Large intestine (tissue), 3 donors: Measurements from ENCODE around the gene MOGAT2. TPM values are rescaled to one million over a fixed set of nuclear protein-coding genes. Genes with fewer than 3 reads are reported as not detected.

Experiments
- DNase-seq, 2 donors: peaks; one replicate each; pipeline versions ENCODE4 v3.0.0 to v3.0.0-alpha.2; 2013
- H3K27ac ChIP-seq: one replicate; pipeline ENCODE4 v1.5.1; 2013; ENCODE audit warnings: low read length
- H3K27me3 ChIP-seq: 2 replicates; pipeline ENCODE4 v1.6.1; 2013; ENCODE audit warnings: low read length; ENCODE audit not compliant: control insufficient read depth, insufficient read depth
- H3K36me3 ChIP-seq: 2 replicates; pipeline ENCODE4 v1.6.1; 2013; ENCODE audit warnings: low read length; ENCODE audit not compliant: control insufficient read depth, insufficient read depth
- H3K4me1 ChIP-seq: one replicate; pipeline ENCODE4 v1.6.1; 2013; ENCODE audit warnings: low read length; ENCODE audit not compliant: control insufficient read depth, insufficient read depth
- H3K4me3 ChIP-seq: one replicate; pipeline ENCODE4 v1.5.1; 2013; ENCODE audit warnings: low read length
- H3K9me3 ChIP-seq: one replicate; pipeline ENCODE4 v1.6.1; 2013; ENCODE audit warnings: mild to moderate bottlenecking, low read depth, low read length, moderate library complexity; ENCODE audit not compliant: control insufficient read depth
- WGBS: methylation state at CpG from one replicate; pipeline ENCODE4 v1.1.5; 2013; ENCODE audit warnings: low lambda C conversion rate; ENCODE audit not compliant: insufficient coverage; 5-methylcytosine and 5-hydroxymethylcytosine counted together
- polyA plus RNA-seq: library from polyadenylated mRNA; unstranded; fragments of 120-200 nt; gene quantifications from one replicate; pipeline ENCODE4 v1.2.1, GENCODE V29; 2013

MOGAT2 gene
- polyA plus RNA-seq, 1 donor: 222 TPM

DNA sequence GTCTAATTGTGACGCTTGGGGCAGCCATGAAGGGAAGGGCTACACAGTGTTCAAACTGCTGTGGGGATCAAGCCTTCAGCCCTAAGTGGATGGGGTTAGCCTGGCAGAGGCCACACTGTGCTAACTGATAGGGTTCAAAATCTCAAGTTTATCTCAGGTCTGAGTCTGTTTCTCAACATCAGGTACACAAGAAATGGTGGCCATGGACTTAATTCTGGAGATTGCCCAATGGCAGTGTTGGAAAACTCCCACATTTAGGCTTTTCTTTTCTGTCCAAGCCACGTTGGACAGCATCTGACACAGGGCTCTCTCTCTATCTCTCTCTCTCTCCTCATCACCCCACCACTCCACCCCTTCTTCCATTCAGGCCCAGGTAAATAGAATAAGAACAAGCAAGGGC is 40.0 kb downstream of the MOGAT2 start:
- Histone ChIP-seq H3K36me3 (no peaks in the 10 kb centered on the region), H3K4me1 (peaks cover 17% of the 10 kb centered on the region), H3K27me3 (no peaks in the 10 kb centered on the region), H3K9me3 (no peaks in the 10 kb centered on the region), H3K27ac (no peak overlapping the region), H3K4me3 (no peak overlapping the region)
- WGBS: 67% methylated on average over 1 of the region's 2 CpGs
- DNase-seq: no peak

GRCh38 chr11:75759832-75760231 is 42.2 kb downstream of the MOGAT2 start:
- Histone ChIP-seq H3K9me3 (no peaks in the 10 kb centered on the region), H3K4me3 (no peak overlapping the region), H3K4me1 (peaks cover 25% of the 10 kb centered on the region), H3K27ac (peak overlapping the region; percentile 25), H3K27me3 (no peaks in the 10 kb centered on the region), H3K36me3 (no peaks in the 10 kb centered on the region)
- DNase-seq: no peak
- no CpG with 5 or more reads among the region's 4 CpGs for WGBS

DNA sequence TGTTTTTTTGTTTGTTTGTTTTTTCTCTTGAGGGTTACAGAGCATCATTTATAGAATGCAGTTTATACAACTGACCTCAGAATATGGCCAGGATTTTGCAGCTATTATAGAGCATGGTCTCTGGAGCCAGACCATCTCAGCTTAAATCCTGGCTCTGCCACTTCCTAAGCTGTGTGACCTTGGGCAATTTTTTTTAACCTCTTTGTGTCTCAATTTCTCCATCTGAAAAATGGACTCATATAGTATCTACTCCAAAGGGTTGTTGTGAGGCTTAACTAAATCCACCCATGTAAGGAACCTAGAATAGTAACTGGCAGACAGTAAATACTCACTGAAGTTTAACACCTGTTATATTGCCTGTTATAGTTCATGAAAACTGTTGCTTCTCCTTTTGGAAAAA is 42.6 kb downstream of the MOGAT2 start:
- Histone ChIP-seq H3K27ac (peak overlapping the region; percentile 25), H3K9me3 (no peaks in the 10 kb centered on the region), H3K36me3 (no peaks in the 10 kb centered on the region), H3K4me3 (no peak overlapping the region), H3K4me1 (peaks cover 25% of the 10 kb centered on the region), H3K27me3 (no peaks in the 10 kb centered on the region)
- no peak for DNase-seq

GRCh38 chr11:75760710-75761493 is 43.3 kb downstream of the MOGAT2 start:
- DNase-seq: peak in 1 of 2 donors; percentile 50
- H3K27ac ChIP-seq: peak overlapping the region; percentile 25
- H3K9me3 ChIP-seq: no peaks in the 10 kb centered on the region
- H3K36me3 ChIP-seq: no peaks in the 10 kb centered on the region
- no peak overlapping the region for H3K4me3 ChIP-seq
- WGBS: no CpG with 5 or more reads among the region's 3 CpGs
- H3K4me1 ChIP-seq: peaks cover 25% of the 10 kb centered on the region
- H3K27me3 ChIP-seq: no peaks in the 10 kb centered on the region

GRCh38 chr11:75762158-75762557 is 44.5 kb downstream of the MOGAT2 start:
- H3K4me3 ChIP-seq: no peak overlapping the region
- H3K9me3 ChIP-seq: no peaks in the 10 kb centered on the region
- H3K36me3 ChIP-seq: no peaks in the 10 kb centered on the region
- no peaks in the 10 kb centered on the region for H3K27me3 ChIP-seq
- no peak overlapping the region for H3K27ac ChIP-seq
- no CpG with 5 or more reads among the region's 8 CpGs for WGBS
- DNase-seq: no peak
- H3K4me1 ChIP-seq: peaks cover 27% of the 10 kb centered on the region

- DNase-seq: peak; percentile 41 to 49
- H3K4me1 ChIP-seq: peaks cover 34% of the 10 kb centered on the region
- peaks cover 2% of the 10 kb centered on the region for H3K27me3 ChIP-seq
- no CpG with 5 or more reads among the region's 2 CpGs for WGBS
- H3K27ac ChIP-seq: peak overlapping the region; percentile 39
- no peak overlapping the region for H3K4me3 ChIP-seq
- no peaks in the 10 kb centered on the region for H3K36me3 ChIP-seq
- no peaks in the 10 kb centered on the region for H3K9me3 ChIP-seq
These were observed 45.2 kb downstream of the MOGAT2 start for GRCh38 chr11:75762885-75763284.

GRCh38 chr11:75763846-75764245 is 46.2 kb downstream of the MOGAT2 start:
- Histone ChIP-seq H3K27ac (no peak overlapping the region), H3K4me1 (peaks cover 37% of the 10 kb centered on the region), H3K4me3 (no peak overlapping the region), H3K27me3 (peaks cover 8% of the 10 kb centered on the region), H3K9me3 (no peaks in the 10 kb centered on the region), H3K36me3 (no peaks in the 10 kb centered on the region)
- DNase-seq: no peak
- WGBS: no CpG with 5 or more reads among the region's 3 CpGs

GRCh38 chr11:75765116-75765515 is 47.5 kb downstream of the MOGAT2 start:
- Histone ChIP-seq H3K27ac (no peak overlapping the region), H3K4me3 (no peak overlapping the region), H3K36me3 (no peaks in the 10 kb centered on the region), H3K27me3 (peaks cover 13% of the 10 kb centered on the region), H3K4me1 (peaks cover 39% of the 10 kb centered on the region), H3K9me3 (no peaks in the 10 kb centered on the region)
- DNase-seq: no peak
- no CpG with 5 or more reads among the region's 3 CpGs for WGBS

DNA sequence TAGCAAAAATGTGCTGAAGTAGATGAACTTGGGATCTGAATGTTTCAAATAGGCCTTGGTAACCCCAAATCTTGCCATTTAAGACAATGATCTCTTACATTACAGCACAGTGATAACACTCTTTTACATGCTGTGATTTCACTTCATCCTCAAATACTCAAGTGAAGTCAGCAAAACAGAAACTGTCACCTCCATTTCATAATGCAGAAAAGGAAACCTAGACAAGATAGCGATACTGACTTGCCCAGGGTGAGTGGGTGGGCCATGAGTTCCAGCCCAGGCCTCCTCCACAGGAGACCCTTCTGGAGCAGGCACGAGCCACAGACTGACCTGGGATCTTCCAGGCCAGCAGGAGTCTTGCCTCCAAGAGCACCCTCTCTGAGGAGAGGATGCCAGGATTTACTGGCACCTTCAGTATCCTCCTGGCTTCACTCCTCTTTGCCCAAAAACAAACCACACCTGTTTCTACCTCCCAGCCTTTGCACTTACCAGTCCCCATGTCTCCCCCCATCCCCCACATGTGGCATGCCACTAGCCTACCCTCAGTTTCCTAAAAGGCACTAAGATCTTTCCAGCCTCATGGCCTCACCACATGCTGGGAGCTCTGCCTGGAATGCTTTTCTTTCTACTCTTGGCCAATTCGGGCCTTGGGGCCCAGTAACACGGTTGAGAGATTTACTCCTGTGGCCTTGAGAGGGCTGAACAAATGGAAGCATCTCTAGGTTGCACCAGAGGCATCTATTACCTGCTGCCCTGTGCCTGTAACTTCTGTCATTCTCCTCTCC is 49.0 kb downstream of the MOGAT2 start:
- H3K27ac ChIP-seq: no peak overlapping the region
- H3K4me3 ChIP-seq: no peak overlapping the region
- no peaks in the 10 kb centered on the region for H3K36me3 ChIP-seq
- no peaks in the 10 kb centered on the region for H3K9me3 ChIP-seq
- DNase-seq: no peak
- H3K4me1 ChIP-seq: peaks cover 40% of the 10 kb centered on the region
- H3K27me3 ChIP-seq: peaks cover 13% of the 10 kb centered on the region
- WGBS: no CpG with 5 or more reads among the region's 4 CpGs

DNA sequence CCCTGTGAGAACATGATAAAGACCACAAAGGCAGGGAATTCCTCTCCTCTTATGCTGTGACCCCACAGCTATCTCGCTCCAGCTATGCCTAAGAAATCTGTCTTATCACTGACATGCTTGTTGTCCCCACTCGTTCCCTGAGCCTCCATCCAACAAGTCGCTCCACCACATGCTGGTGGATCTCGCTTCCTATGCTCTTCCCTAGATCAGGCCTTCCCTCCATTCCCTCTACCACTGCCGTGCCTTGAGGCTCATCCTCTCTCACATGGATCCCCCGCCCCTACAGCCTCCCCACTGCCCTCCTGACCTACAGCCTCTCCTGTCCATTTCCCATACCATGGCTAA is 49.6 kb downstream of the MOGAT2 start:
- no peak for DNase-seq
- no peak overlapping the region for H3K4me3 ChIP-seq
- H3K27ac ChIP-seq: no peak overlapping the region
- peaks cover 13% of the 10 kb centered on the region for H3K27me3 ChIP-seq
- H3K4me1 ChIP-seq: peaks cover 37% of the 10 kb centered on the region
- H3K36me3 ChIP-seq: no peaks in the 10 kb centered on the region
- no CpG with 5 or more reads among the region's 6 CpGs for WGBS
- no peaks in the 10 kb centered on the region for H3K9me3 ChIP-seq

DNA sequence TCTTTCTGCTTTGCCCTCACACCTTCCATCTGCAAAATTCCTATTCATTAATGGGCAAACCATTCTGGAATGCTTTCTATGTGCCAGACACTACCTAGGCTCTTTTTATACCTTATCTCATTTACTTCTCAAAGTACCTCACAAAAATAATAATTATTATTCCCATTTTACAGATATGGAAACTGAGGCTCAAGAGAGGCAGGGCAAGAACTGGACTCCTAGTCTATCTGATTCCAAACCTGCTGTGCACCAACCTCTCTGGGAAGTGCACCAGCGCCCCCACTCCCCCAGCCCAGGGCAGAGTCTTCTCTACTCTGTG is 50.1 kb downstream of the MOGAT2 start:
- no peaks in the 10 kb centered on the region for H3K9me3 ChIP-seq
- H3K4me1 ChIP-seq: peaks cover 36% of the 10 kb centered on the region
- DNase-seq: no peak
- WGBS: no CpG with 5 or more reads among the region's 1 CpG
- H3K27ac ChIP-seq: peak overlapping the region; percentile 66
- H3K36me3 ChIP-seq: no peaks in the 10 kb centered on the region
- peaks cover 13% of the 10 kb centered on the region for H3K27me3 ChIP-seq
- no peak overlapping the region for H3K4me3 ChIP-seq
